Endothelial cell of umbilical vein (primary cell): ENCODE results near the gene UBA52. TPM values are rescaled to one million over a fixed set of nuclear protein-coding genes. Genes with fewer than 3 reads are reported as not detected.

Experiments used
- BruUV-seq: library from RNA; stranded (reverse); fragments of 400-500 nt; replicated peaks from 2 replicates; lab custom pipeline; 2021; lab: Mats Ljungman, UMichigan
- CTCF ChIA-PET: fragments of 300-600, 350-600 bp; sonication (Branson Sonifier 250); formaldehyde crosslinking; loops from one replicate; lab custom pipeline; 2021; ENCODE audit warnings: antibody characterized with exemption, inconsistent platforms; lab: Charles Lee
- POLR2A ChIA-PET: fragments of 300-600, 350-600 bp; sonication (Branson Sonifier 250); formaldehyde crosslinking; loops from one replicate; lab custom pipeline; 2021; ENCODE audit warnings: antibody characterized with exemption, inconsistent platforms; lab: Charles Lee
- DNase-seq: peaks from one replicate; pipeline ENCODE4 v3.0.0-alpha.2; 2011; ENCODE audit warnings: low read depth, low spot score
- FAIRE-seq: peaks from 2 replicates; lab custom pipeline; 2011; peaks lifted over from hg19 to GRCh38; lab: Jason Lieb, UNC
- H2AFZ ChIP-seq: 2 replicates; pipeline ENCODE4 v1.6.0; 2012; ENCODE audit warnings: low read depth, low read length, control low read depth, inconsistent platforms
- H3K27ac ChIP-seq: 2 replicates; pipeline ENCODE4 v1.5.1; 2011; ENCODE audit warnings: low read depth, mild to moderate bottlenecking, control low read depth, low read length, moderate library complexity; ENCODE audit not compliant: insufficient read depth
- H3K27me3 ChIP-seq, 2 experiments: 2 replicates each; pipeline versions ENCODE4 v1.6.0 to v1.6.1; 2011; ENCODE audit warnings: low read length in 2 of 2, mixed read lengths in 1 of 2; ENCODE audit not compliant: control insufficient read depth in 2 of 2, insufficient read depth in 2 of 2
- H3K36me3 ChIP-seq, 2 experiments: 2 replicates in 1 of 2; 3 replicates in 1 of 2; pipeline ENCODE4 v1.5.1; 2011; ENCODE audit warnings: low read length in 2 of 2, mild to moderate bottlenecking in 1 of 2, moderate library complexity in 1 of 2; ENCODE audit not compliant: control insufficient read depth in 2 of 2, insufficient read depth in 2 of 2; ENCODE audit errors: extremely low read depth in 1 of 2
- H3K4me1 ChIP-seq: 3 replicates; pipeline ENCODE4 v1.5.1; 2011; ENCODE audit warnings: mild to moderate bottlenecking, low read length; ENCODE audit not compliant: control insufficient read depth, insufficient read depth; ENCODE audit errors: extremely low read depth
- H3K4me2 ChIP-seq: 2 replicates; pipeline ENCODE4 v1.6.1; 2011; ENCODE audit warnings: low read length, control low read depth, mixed read lengths; ENCODE audit not compliant: insufficient read depth
- H3K4me3 ChIP-seq, 3 experiments: fragments of 200-600 bp in 1 of 3; sonication (generic), shearing (Covaris generic) in 1 of 3; replicated peaks in 1 of 3; 2 replicates each; pipeline ENCODE4 v1.5.1; 2011 to 2016; ENCODE audit warnings: control low read depth in 3 of 3, low read length in 3 of 3, mild to moderate bottlenecking in 2 of 3, inconsistent platforms in 1 of 3, low read depth in 1 of 3, moderate library complexity in 1 of 3; ENCODE audit not compliant: insufficient read depth in 1 of 3
- H3K79me2 ChIP-seq: 2 replicates; pipeline ENCODE4 v1.6.0; 2012; ENCODE audit warnings: low read length, inconsistent platforms; ENCODE audit not compliant: control insufficient read depth, insufficient read depth
- H3K9ac ChIP-seq: replicated peaks from 2 replicates; pipeline ENCODE3; 2011; ENCODE audit warnings: low read length, control low read depth; ENCODE audit not compliant: insufficient read depth; ENCODE audit errors: extremely low read depth
- H3K9me1 ChIP-seq: replicated peaks from 3 replicates; pipeline ENCODE4 v1.6.0; 2011; ENCODE audit warnings: mild to moderate bottlenecking, low read length; ENCODE audit not compliant: control insufficient read depth, insufficient read depth; ENCODE audit errors: extremely low read depth
- H3K9me3 ChIP-seq: replicated peaks from 2 replicates; pipeline ENCODE4 v1.5.1; 2012; ENCODE audit warnings: low read length, inconsistent platforms; ENCODE audit not compliant: control insufficient read depth, insufficient read depth
- H4K20me1 ChIP-seq: replicated peaks from 2 replicates; pipeline ENCODE3; 2011; ENCODE audit warnings: mild to moderate bottlenecking, low read length; ENCODE audit not compliant: control insufficient read depth, insufficient read depth; ENCODE audit errors: extremely low read depth
- EZH2 ChIP-seq: IDR thresholded peaks from 2 replicates; pipeline ENCODE4 v1.6.1; 2012; ENCODE audit warnings: borderline replicate concordance, low read depth, mild to moderate bottlenecking, moderate library complexity, low read length, inconsistent platforms; ENCODE audit not compliant: severe bottlenecking
- FOS ChIP-seq: IDR thresholded peaks from 2 replicates; pipeline ENCODE4 v1.6.1; 2011; ENCODE audit warnings: mild to moderate bottlenecking, low read length, moderate library complexity, borderline replicate concordance; ENCODE audit not compliant: insufficient read depth
- GATA2 ChIP-seq: IDR thresholded peaks from 2 replicates; pipeline ENCODE4 v1.7.0; 2011; ENCODE audit warnings: low read depth, mild to moderate bottlenecking, moderate library complexity, mixed read lengths, low read length; ENCODE audit not compliant: insufficient read length, insufficient read depth
- JUN ChIP-seq: IDR thresholded peaks from 2 replicates; pipeline ENCODE4 v1.6.1; 2011; ENCODE audit warnings: borderline replicate concordance, low read depth; ENCODE audit not compliant: insufficient read length, insufficient read depth
- MYC ChIP-seq: IDR thresholded peaks from one replicate; pipeline ENCODE4 v1.6.1; 2011; ENCODE audit warnings: mild to moderate bottlenecking, low read depth, low read length
- POLR2A ChIP-seq: IDR thresholded peaks from 2 replicates; pipeline ENCODE4 v1.6.1; 2012; ENCODE audit warnings: low read depth, mild to moderate bottlenecking, control low read depth, low read length
- POLR2AphosphoS5 ChIP-seq: IDR thresholded peaks from 2 replicates; pipeline ENCODE4 v1.6.1; 2012; ENCODE audit warnings: low read depth, mild to moderate bottlenecking, control low read depth, low read length, moderate library complexity; ENCODE audit not compliant: insufficient read depth
- dilution Hi-C: fragments of 300-500 bp; cut with MboI; formaldehyde crosslinking; loops from one replicate; pipeline ENCODE4 v1.15.0; 2019; ENCODE audit warnings: low sequenced_read_pairs; ENCODE audit not compliant: extremely low pct_ligation_motif_present
- intact Hi-C: fragments of 100-400 bp; cut with micrococcal nuclease; formaldehyde crosslinking; loops from one replicate; pipeline ENCODE4 v1.10.0; 2022
- polyA plus RNA-seq, 4 experiments: library from polyadenylated mRNA; depleted of rRNA in 3 of 4; stranded (reverse) in 3 of 4; unstranded in 1 of 4; fragments of >200 nt; gene quantifications; 2 replicates each; pipeline versions ENCODE4 v1.2.1 to v1.2.3, GENCODE V29; 2011 to 2012; ENCODE audit warnings: missing spikeins in 1 of 4
- total RNA-seq: library from RNA; stranded (reverse); gene quantifications from 2 replicates; pipeline ENCODE4 v1.2.3, GENCODE V29; 2021
- TF ChIP-seq, protein P1 (sequence below): IDR thresholded peaks from 2 replicates; pipeline ENCODE4 v1.6.1; 2011; ENCODE audit not compliant: insufficient read depth, insufficient read length
- TF ChIP-seq, protein P2 (sequence below), 2 donors: IDR thresholded peaks; 1 replicate in 1 of 2; 2 replicates in 1 of 2; pipeline ENCODE4 v1.5.1; 2011; ENCODE audit warnings: low read length in 2 of 2, mild to moderate bottlenecking in 2 of 2, moderate library complexity in 2 of 2, control low read depth in 1 of 2, inconsistent platforms in 1 of 2, low read depth in 1 of 2; ENCODE audit not compliant: insufficient read depth in 1 of 2; ENCODE audit errors: extremely low read depth in 1 of 2

UBA52 gene
- total and polyA plus RNA-seq, 2 donors (not counting 3 experiments of a cell fraction or from before 2014, with no cell fraction given), result 1,221 to 3,506 TPM

- CTCF ChIA-PET, result interaction anchor here (1.4 to 2.3 kb wide), 3 partner anchors 13 to 55 kb away, joined by 3 to 8 read pairs (median 4); partner anchors contain the start of genes ELL and REX1BD
Measured at GRCh38 chr19:18576383-18576782, 4.7 kb downstream of the UBA52 start.

More at GRCh38 chr19:18576383-18576782, 4.7 kb downstream of the UBA52 start:
- peaks cover 13% of the 10 kb centered on the region for H3K4me1 ChIP-seq
- no peak overlapping the region for H3K4me2 ChIP-seq
- TF ChIP-seq, protein P1, sequence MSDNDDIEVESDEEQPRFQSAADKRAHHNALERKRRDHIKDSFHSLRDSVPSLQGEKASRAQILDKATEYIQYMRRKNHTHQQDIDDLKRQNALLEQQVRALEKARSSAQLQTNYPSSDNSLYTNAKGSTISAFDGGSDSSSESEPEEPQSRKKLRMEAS, result no peak
- TF ChIP-seq FOS (no peak), POLR2A (no peak), EZH2 (no peak), MYC (no peak), JUN (no peak), GATA2 (no peak), POLR2AphosphoS5 (no peak)
- TF ChIP-seq, protein P2, sequence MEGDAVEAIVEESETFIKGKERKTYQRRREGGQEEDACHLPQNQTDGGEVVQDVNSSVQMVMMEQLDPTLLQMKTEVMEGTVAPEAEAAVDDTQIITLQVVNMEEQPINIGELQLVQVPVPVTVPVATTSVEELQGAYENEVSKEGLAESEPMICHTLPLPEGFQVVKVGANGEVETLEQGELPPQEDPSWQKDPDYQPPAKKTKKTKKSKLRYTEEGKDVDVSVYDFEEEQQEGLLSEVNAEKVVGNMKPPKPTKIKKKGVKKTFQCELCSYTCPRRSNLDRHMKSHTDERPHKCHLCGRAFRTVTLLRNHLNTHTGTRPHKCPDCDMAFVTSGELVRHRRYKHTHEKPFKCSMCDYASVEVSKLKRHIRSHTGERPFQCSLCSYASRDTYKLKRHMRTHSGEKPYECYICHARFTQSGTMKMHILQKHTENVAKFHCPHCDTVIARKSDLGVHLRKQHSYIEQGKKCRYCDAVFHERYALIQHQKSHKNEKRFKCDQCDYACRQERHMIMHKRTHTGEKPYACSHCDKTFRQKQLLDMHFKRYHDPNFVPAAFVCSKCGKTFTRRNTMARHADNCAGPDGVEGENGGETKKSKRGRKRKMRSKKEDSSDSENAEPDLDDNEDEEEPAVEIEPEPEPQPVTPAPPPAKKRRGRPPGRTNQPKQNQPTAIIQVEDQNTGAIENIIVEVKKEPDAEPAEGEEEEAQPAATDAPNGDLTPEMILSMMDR (IDR thresholded peaks at IDR 0.05; ENCODE audit: extremely low read depth in 1 of 2, insufficient read depth in 1 of 2, low read depth in 1 of 2, low read length in 2 of 2), result no peak
- no peak overlapping the region for H3K27ac ChIP-seq
- no TSS peak for BruUV-seq
- H2AFZ ChIP-seq, result no peak overlapping the region
- no peak overlapping the region for H3K9ac ChIP-seq
- no peak overlapping the region for H3K4me3 ChIP-seq
- DNase-seq, result no peak
- no peaks in the 10 kb centered on the region for H3K9me3 ChIP-seq
- H3K9me1 ChIP-seq, result no peaks in the 10 kb centered on the region
- dilution Hi-C loops (no loop called here), intact Hi-C loops (no loop called here)
- POLR2A ChIA-PET, result no interaction called here
- H3K27me3 ChIP-seq, result no peaks in the 10 kb centered on the region
- H4K20me1 ChIP-seq, result no peaks in the 10 kb centered on the region
- FAIRE-seq, result no peak
- H3K79me2 ChIP-seq, result peaks cover 24% of the 10 kb centered on the region
- peaks cover 4 to 19% of the 10 kb centered on the region in 2 experiments for H3K36me3 ChIP-seq
